Neuronal stem cell (in vitro differentiated cells): ENCODE data around the gene DAPK2.
"Not testable (repeated sequence)": the region's sequence is repeated elsewhere in the genome, so short reads cannot be mapped to it uniquely, and the experiment has no call there.

ENCODE experiments used
- DNase-seq: peaks from one replicate; pipeline ENCODE4 v3.0.0-alpha.2; 2013; ENCODE audit warnings: low spot score
- H2AFZ ChIP-seq: one replicate; pipeline ENCODE4 v1.6.1; 2013; ENCODE audit warnings: mild to moderate bottlenecking, low read length, inconsistent platforms
- H2AK5ac ChIP-seq: 2 replicates; pipeline ENCODE4 v1.6.1; 2013; ENCODE audit warnings: low read depth, mild to moderate bottlenecking, inconsistent platforms, low read length, moderate library complexity, mixed read lengths
- H2BK120ac ChIP-seq: 2 replicates; pipeline ENCODE4 v1.6.1; 2013; ENCODE audit warnings: low read depth, mild to moderate bottlenecking, inconsistent platforms, low read length, moderate library complexity, mixed read lengths
- H2BK12ac ChIP-seq: one replicate; pipeline ENCODE4 v1.6.1; 2013; ENCODE audit warnings: low read length, inconsistent platforms
- H2BK15ac ChIP-seq: 2 replicates; pipeline ENCODE4 v1.6.1; 2013; ENCODE audit warnings: mild to moderate bottlenecking, low read length, inconsistent platforms, mixed read lengths
- H2BK5ac ChIP-seq: one replicate; pipeline ENCODE4 v1.6.1; 2013; ENCODE audit warnings: inconsistent platforms, mild to moderate bottlenecking, low read length, moderate library complexity
- H3K14ac ChIP-seq: one replicate; pipeline ENCODE4 v1.6.1; 2013; ENCODE audit warnings: low read length, inconsistent platforms
- H3K18ac ChIP-seq: 2 replicates; pipeline ENCODE4 v1.6.1; 2013; ENCODE audit warnings: low read length, inconsistent platforms
- H3K23ac ChIP-seq: 2 replicates; pipeline ENCODE4 v1.6.1; 2013; ENCODE audit warnings: low read depth, mild to moderate bottlenecking, mixed read lengths, low read length, inconsistent platforms; ENCODE audit not compliant: poor library complexity
- H3K27ac ChIP-seq: replicated peaks from 3 replicates; pipeline ENCODE4 v1.5.1; 2013; ENCODE audit warnings: low read length, inconsistent platforms
- H3K27me3 ChIP-seq, 3 experiments: 2 replicates each; pipeline ENCODE4 v1.6.1; 2013; ENCODE audit warnings: low read length in 3 of 3, mild to moderate bottlenecking in 2 of 3, inconsistent platforms in 1 of 3, low read depth in 1 of 3, mixed read lengths in 1 of 3, moderate library complexity in 1 of 3; ENCODE audit not compliant: control insufficient read depth in 3 of 3, insufficient read depth in 3 of 3
- H3K36me3 ChIP-seq, 2 donors: replicated peaks in 1 of 2; 2 replicates each; pipeline ENCODE4 v1.6.1; 2013; ENCODE audit warnings: low read length in 2 of 2; ENCODE audit not compliant: control insufficient read depth in 2 of 2, insufficient read depth in 2 of 2
- H3K4ac ChIP-seq: 2 replicates; pipeline ENCODE4 v1.6.1; 2013; ENCODE audit warnings: inconsistent platforms, mild to moderate bottlenecking, low read length, moderate library complexity
- H3K4me1 ChIP-seq, 2 donors: 1 replicate in 1 of 2; 2 replicates in 1 of 2; pipeline ENCODE4 v1.6.1; 2013; ENCODE audit warnings: low read length in 2 of 2, low read depth in 1 of 2; ENCODE audit not compliant: control insufficient read depth in 2 of 2, insufficient read depth in 1 of 2
- H3K4me2 ChIP-seq: one replicate; pipeline ENCODE4 v1.6.1; 2013; ENCODE audit warnings: mild to moderate bottlenecking, low read length, inconsistent platforms; ENCODE audit not compliant: insufficient read depth, poor library complexity, severe bottlenecking
- H3K4me3 ChIP-seq, 2 donors: 2 replicates each; pipeline ENCODE4 v1.5.1; 2013; ENCODE audit warnings: low read length in 2 of 2, mild to moderate bottlenecking in 2 of 2, inconsistent platforms in 1 of 2, moderate library complexity in 1 of 2
- H3K79me1 ChIP-seq: one replicate; pipeline ENCODE4 v1.6.1; 2013; ENCODE audit warnings: low read depth, mild to moderate bottlenecking, inconsistent platforms, low read length, moderate library complexity
- H3K9ac ChIP-seq: one replicate; pipeline ENCODE4 v1.6.1; 2013; ENCODE audit warnings: mild to moderate bottlenecking, low read depth, low read length, inconsistent platforms; ENCODE audit not compliant: poor library complexity
- H3K9me3 ChIP-seq, 2 donors: replicated peaks in 1 of 2; 2 replicates each; pipeline versions ENCODE3 to v1.6.1; 2013; ENCODE audit warnings: low read length in 2 of 2, mild to moderate bottlenecking in 2 of 2, inconsistent platforms in 1 of 2, low read depth in 1 of 2, mixed read lengths in 1 of 2, moderate library complexity in 1 of 2; ENCODE audit not compliant: control insufficient read depth in 2 of 2, insufficient read depth in 1 of 2
- H4K8ac ChIP-seq: one replicate; pipeline ENCODE4 v1.6.1; 2013; ENCODE audit warnings: low read depth, mild to moderate bottlenecking, inconsistent platforms, low read length, moderate library complexity
- H4K91ac ChIP-seq: one replicate; pipeline ENCODE4 v1.6.1; 2013; ENCODE audit warnings: low read length, low read depth, mild to moderate bottlenecking, inconsistent platforms; ENCODE audit not compliant: poor library complexity
- WGBS, 2 donors: extraction: QIAGEN DNeasy Blood & Tissue Kit; methylation state at CpG; one replicate each; pipeline ENCODE4 v1.1.7; 2013; ENCODE audit warnings: missing lambda C conversion rate in 2 of 2, mixed read lengths in 1 of 2; ENCODE audit not compliant: insufficient read length in 2 of 2, insufficient replicate concordance in 1 of 2; ENCODE audit errors: extremely low coverage in 2 of 2; 5-methylcytosine and 5-hydroxymethylcytosine counted together

Gene DAPK2

DNA sequence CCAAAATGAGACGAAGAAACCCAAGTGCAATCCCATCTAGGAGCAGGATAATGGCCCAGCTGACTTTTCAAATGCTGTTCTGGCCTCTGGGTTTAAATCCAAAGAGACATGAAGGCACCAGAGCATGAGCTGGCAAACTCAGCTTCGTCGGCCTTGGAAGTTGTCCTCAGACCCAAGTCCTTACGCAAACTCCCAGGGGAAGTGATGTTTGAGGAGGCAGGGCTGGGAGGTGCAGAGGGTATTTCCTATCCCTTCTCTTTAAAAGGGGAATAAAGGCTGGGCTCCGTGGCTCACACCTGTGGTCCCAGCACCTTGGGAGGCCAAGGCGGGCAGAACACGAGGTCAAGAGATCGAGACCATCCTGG, 143.6 kb downstream of the DAPK2 start:
- no peaks in the 10 kb centered on the region for H3K27me3 ChIP-seq
- no peak overlapping the region for H2BK12ac ChIP-seq
- no peak overlapping the region for H3K27ac ChIP-seq
- no peak overlapping the region for H4K91ac ChIP-seq
- H3K18ac ChIP-seq: no peak overlapping the region
- H2BK120ac ChIP-seq: no peak overlapping the region
- H2BK5ac ChIP-seq: no peak overlapping the region
- H3K9ac ChIP-seq: no peak overlapping the region
- no peaks in the 10 kb centered on the region for H3K79me1 ChIP-seq
- no peak overlapping the region for H2AFZ ChIP-seq
- no peak overlapping the region for H2BK15ac ChIP-seq
- DNase-seq: no peak
- H3K4ac ChIP-seq: no peak overlapping the region
- H3K14ac ChIP-seq: no peak overlapping the region
- H3K4me1 ChIP-seq: peaks cover 0 to 2% of the 10 kb centered on the region in 2 donors
- H3K9me3 ChIP-seq: no peaks in the 10 kb centered on the region
- no peak overlapping the region for H3K4me2 ChIP-seq
- H3K36me3 ChIP-seq: no peaks in the 10 kb centered on the region
- H3K4me3 ChIP-seq: no peak overlapping the region
- no peak overlapping the region for H2AK5ac ChIP-seq
- H3K23ac ChIP-seq: no peak overlapping the region
- WGBS, 2 donors: no CpG with 5 or more reads among the region's 8 CpGs
- no peak overlapping the region for H4K8ac ChIP-seq

GRCh38 chr15:63901912-63902670, 144.2 kb downstream of the DAPK2 start:
- H2BK12ac ChIP-seq: no peak overlapping the region
- H2AK5ac ChIP-seq: no peak overlapping the region
- no peak overlapping the region for H3K4me2 ChIP-seq
- no peak overlapping the region for H3K4me3 ChIP-seq
- no peak overlapping the region for H3K9ac ChIP-seq
- DNase-seq: no peak
- WGBS, 2 donors: no CpG with 5 or more reads among the region's 3 CpGs
- no peak overlapping the region for H2BK15ac ChIP-seq
- H2BK120ac ChIP-seq: no peak overlapping the region
- H3K79me1 ChIP-seq: no peaks in the 10 kb centered on the region
- no peaks in the 10 kb centered on the region for H3K9me3 ChIP-seq
- no peak overlapping the region for H3K18ac ChIP-seq
- no peaks in the 10 kb centered on the region for H3K36me3 ChIP-seq
- H2AFZ ChIP-seq: no peak overlapping the region
- H3K27ac ChIP-seq: no peak overlapping the region
- H3K4ac ChIP-seq: no peak overlapping the region
- no peak overlapping the region for H4K91ac ChIP-seq
- no peak overlapping the region for H3K23ac ChIP-seq
- H3K14ac ChIP-seq: no peak overlapping the region
- no peak overlapping the region for H2BK5ac ChIP-seq
- peaks cover 3 to 4% of the 10 kb centered on the region in 2 donors for H3K4me1 ChIP-seq
- no peak overlapping the region for H4K8ac ChIP-seq
- no peaks in the 10 kb centered on the region for H3K27me3 ChIP-seq

- H3K4ac ChIP-seq: no peak overlapping the region
- no peaks in the 10 kb centered on the region for H3K36me3 ChIP-seq
- no peaks in the 10 kb centered on the region for H3K9me3 ChIP-seq
- H2BK120ac ChIP-seq: no peak overlapping the region
- H2AFZ ChIP-seq: no peak overlapping the region
- H3K27ac ChIP-seq: no peak overlapping the region
- WGBS, 2 donors: no CpG with 5 or more reads among the region's 1 CpG
- H3K4me1 ChIP-seq: peaks cover 13 to 16% of the 10 kb centered on the region in 2 donors
- H3K27me3 ChIP-seq: no peaks in the 10 kb centered on the region
- H2BK15ac ChIP-seq: no peak overlapping the region
- H4K91ac ChIP-seq: no peak overlapping the region
- no peak overlapping the region for H2BK12ac ChIP-seq
- H3K4me2 ChIP-seq: no peak overlapping the region
- no peak overlapping the region for H2BK5ac ChIP-seq
- no peaks in the 10 kb centered on the region for H3K79me1 ChIP-seq
- no peak overlapping the region for H3K4me3 ChIP-seq
- no peak overlapping the region for H3K18ac ChIP-seq
- no peak for DNase-seq
- H2AK5ac ChIP-seq: no peak overlapping the region
- no peak overlapping the region for H4K8ac ChIP-seq
- H3K14ac ChIP-seq: no peak overlapping the region
- no peak overlapping the region for H3K9ac ChIP-seq
- no peak overlapping the region for H3K23ac ChIP-seq
Measured at GRCh38 chr15:63900306-63900705, 146.0 kb downstream of the DAPK2 start.

DNA sequence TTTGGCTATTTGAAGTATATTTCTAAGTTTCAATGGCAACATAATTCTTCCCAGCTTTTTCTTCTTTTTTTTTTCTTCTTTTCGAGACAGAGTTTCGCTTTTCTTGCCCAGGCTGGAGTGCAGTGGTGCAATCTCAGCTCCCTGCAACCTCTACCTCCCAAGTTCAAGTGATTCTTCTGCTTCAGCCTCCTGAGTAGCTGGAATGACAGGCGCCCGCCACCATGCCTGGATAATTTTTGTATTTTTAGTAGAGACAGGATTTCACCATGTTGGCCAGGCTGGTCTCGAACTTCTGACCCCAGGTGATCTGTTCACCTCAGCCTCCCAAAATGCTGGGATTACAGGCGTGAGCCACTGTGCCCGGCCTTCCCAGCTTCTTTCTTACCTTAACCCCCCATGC, 146.7 kb downstream of the DAPK2 start:
- not testable (repeated sequence) for H2BK120ac ChIP-seq, H3K27ac ChIP-seq, H2BK15ac ChIP-seq, H3K4ac ChIP-seq, H3K79me1 ChIP-seq, H3K23ac ChIP-seq, H3K18ac ChIP-seq, H3K36me3 ChIP-seq, H3K9me3 ChIP-seq, H3K27me3 ChIP-seq, H3K9ac ChIP-seq, DNase-seq, H2BK12ac ChIP-seq, H4K8ac ChIP-seq, H3K14ac ChIP-seq, H2BK5ac ChIP-seq, H3K4me2 ChIP-seq, H3K4me3 ChIP-seq, H2AK5ac ChIP-seq, H4K91ac ChIP-seq, H2AFZ ChIP-seq
- peaks cover 13 to 16% of the 10 kb centered on the region in 2 donors for H3K4me1 ChIP-seq
- WGBS, 2 donors: no CpG with 5 or more reads among the region's 7 CpGs
